B cell (primary cell): ENCODE data around the gene HOMER3.

Experiments
- EZH2 ChIP-seq: IDR thresholded peaks from 2 replicates; pipeline ENCODE4 v1.6.1; 2012; ENCODE audit warnings: borderline replicate concordance, low read depth, mild to moderate bottlenecking, moderate library complexity, low read length; ENCODE audit not compliant: insufficient read depth, poor library complexity, severe bottlenecking
- TF ChIP-seq, protein P1 (sequence below): fragments of 200-600 bp; IDR thresholded peaks from one replicate; pipeline ENCODE4 v1.8.0; 2022; ENCODE audit warnings: antibody characterized with exemption, mild to moderate bottlenecking

- TF ChIP-seq, protein P1, sequence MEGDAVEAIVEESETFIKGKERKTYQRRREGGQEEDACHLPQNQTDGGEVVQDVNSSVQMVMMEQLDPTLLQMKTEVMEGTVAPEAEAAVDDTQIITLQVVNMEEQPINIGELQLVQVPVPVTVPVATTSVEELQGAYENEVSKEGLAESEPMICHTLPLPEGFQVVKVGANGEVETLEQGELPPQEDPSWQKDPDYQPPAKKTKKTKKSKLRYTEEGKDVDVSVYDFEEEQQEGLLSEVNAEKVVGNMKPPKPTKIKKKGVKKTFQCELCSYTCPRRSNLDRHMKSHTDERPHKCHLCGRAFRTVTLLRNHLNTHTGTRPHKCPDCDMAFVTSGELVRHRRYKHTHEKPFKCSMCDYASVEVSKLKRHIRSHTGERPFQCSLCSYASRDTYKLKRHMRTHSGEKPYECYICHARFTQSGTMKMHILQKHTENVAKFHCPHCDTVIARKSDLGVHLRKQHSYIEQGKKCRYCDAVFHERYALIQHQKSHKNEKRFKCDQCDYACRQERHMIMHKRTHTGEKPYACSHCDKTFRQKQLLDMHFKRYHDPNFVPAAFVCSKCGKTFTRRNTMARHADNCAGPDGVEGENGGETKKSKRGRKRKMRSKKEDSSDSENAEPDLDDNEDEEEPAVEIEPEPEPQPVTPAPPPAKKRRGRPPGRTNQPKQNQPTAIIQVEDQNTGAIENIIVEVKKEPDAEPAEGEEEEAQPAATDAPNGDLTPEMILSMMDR, result no peak
- no peak for TF ChIP-seq EZH2
These were observed 11.7 kb downstream of the HOMER3 start for GRCh38 chr19:18929311-18929710.
